Uterus (tissue), 2 donors: ENCODE results near the gene DBP.

Experiments
- CTCF ChIP-seq, 4 experiments: fragments of 200-600 bp in 2 of 4; fragments of 450-650 bp in 2 of 4; sonication (generic) in 2 of 4; IDR thresholded peaks; one replicate each; pipeline ENCODE4 v1.5.1; 2016 to 2019; ENCODE audit warnings: antibody characterized with exemption in 4 of 4, mild to moderate bottlenecking in 2 of 4, moderate library complexity in 1 of 4
- POLR2A ChIP-seq, 2 donors: fragments of 450-650 bp; IDR thresholded peaks; one replicate each; pipeline ENCODE4 v1.6.1; 2016; ENCODE audit warnings: antibody characterized with exemption in 2 of 2, mild to moderate bottlenecking in 1 of 2, moderate library complexity in 1 of 2

- TF ChIP-seq CTCF (IDR thresholded peaks at IDR 0.05) (no peak), POLR2A (IDR thresholded peaks at IDR 0.05) (no peak)
Measured at GRCh38 chr19:48654299-48655059, 17.3 kb upstream of the DBP start.
